Measurements from ENCODE around the gene TMC4.

Gene TMC4

GRCh38 chr19:54152878-54153524 is 20.0 kb downstream of the TMC4 start:
- Histone ChIP-seq H3K9me3 (ENCODE audit: control insufficient read depth, insufficient read depth, low read length) (no peaks in the 10 kb centered on the region), H3K27me3 (ENCODE audit: control insufficient read depth, insufficient read depth, low read length) (no peaks in the 10 kb centered on the region), H3K27ac (ENCODE audit: low read depth, low read length) (no peak overlapping the region), H3K9ac (ENCODE audit: low read depth, low read length) (no peak overlapping the region), H3K36me3 (ENCODE audit: control insufficient read depth, insufficient read depth, low read length) (peaks cover 90% of the 10 kb centered on the region), H3K4me3 (ENCODE audit: low read depth, low read length) (no peak overlapping the region), H3K4me1 (ENCODE audit: control insufficient read depth, insufficient read depth, low read length) (no peaks in the 10 kb centered on the region)

- H3K9ac ChIP-seq (ENCODE audit: low read depth, low read length), result no peak overlapping the region
- H3K36me3 ChIP-seq (ENCODE audit: control insufficient read depth, insufficient read depth, low read length), result peaks cover 94% of the 10 kb centered on the region
- H3K27ac ChIP-seq (ENCODE audit: low read depth, low read length), result no peak overlapping the region
- no peaks in the 10 kb centered on the region for H3K27me3 ChIP-seq (ENCODE audit: control insufficient read depth, insufficient read depth, low read length)
- no peak overlapping the region for H3K4me3 ChIP-seq (ENCODE audit: low read depth, low read length)
- no peaks in the 10 kb centered on the region for H3K9me3 ChIP-seq (ENCODE audit: control insufficient read depth, insufficient read depth, low read length)
- no peaks in the 10 kb centered on the region for H3K4me1 ChIP-seq (ENCODE audit: control insufficient read depth, insufficient read depth, low read length)
Observed at GRCh38 chr19:54152267-54152666, 20.7 kb downstream of the TMC4 start.

GRCh38 chr19:54151362-54152035 is 21.5 kb downstream of the TMC4 start:
- no peak overlapping the region for H3K9ac ChIP-seq (ENCODE audit: low read depth, low read length)
- no peak overlapping the region for H3K27ac ChIP-seq (ENCODE audit: low read depth, low read length)
- no peaks in the 10 kb centered on the region for H3K4me1 ChIP-seq (ENCODE audit: control insufficient read depth, insufficient read depth, low read length)
- H3K9me3 ChIP-seq (ENCODE audit: control insufficient read depth, insufficient read depth, low read length), result no peaks in the 10 kb centered on the region
- H3K27me3 ChIP-seq (ENCODE audit: control insufficient read depth, insufficient read depth, low read length), result no peaks in the 10 kb centered on the region
- H3K4me3 ChIP-seq (ENCODE audit: low read depth, low read length), result no peak overlapping the region
- peaks cover 95% of the 10 kb centered on the region for H3K36me3 ChIP-seq (ENCODE audit: control insufficient read depth, insufficient read depth, low read length)

- Histone ChIP-seq H3K36me3 (ENCODE audit: control insufficient read depth, insufficient read depth, low read length) (peaks cover 96% of the 10 kb centered on the region), H3K27ac (ENCODE audit: low read depth, low read length) (no peak overlapping the region), H3K4me1 (ENCODE audit: control insufficient read depth, insufficient read depth, low read length) (no peaks in the 10 kb centered on the region), H3K9ac (ENCODE audit: low read depth, low read length) (no peak overlapping the region), H3K4me3 (ENCODE audit: low read depth, low read length) (no peak overlapping the region), H3K27me3 (ENCODE audit: control insufficient read depth, insufficient read depth, low read length) (no peaks in the 10 kb centered on the region), H3K9me3 (ENCODE audit: control insufficient read depth, insufficient read depth, low read length) (no peaks in the 10 kb centered on the region)
Observed at GRCh38 chr19:54149021-54149812, 23.7 kb downstream of the TMC4 start.

GRCh38 chr19:54148158-54148557 is 24.8 kb downstream of the TMC4 start:
- no peaks in the 10 kb centered on the region for H3K9me3 ChIP-seq (ENCODE audit: control insufficient read depth, insufficient read depth, low read length)
- H3K27me3 ChIP-seq (ENCODE audit: control insufficient read depth, insufficient read depth, low read length), result no peaks in the 10 kb centered on the region
- no peak overlapping the region for H3K27ac ChIP-seq (ENCODE audit: low read depth, low read length)
- H3K4me1 ChIP-seq (ENCODE audit: control insufficient read depth, insufficient read depth, low read length), result no peaks in the 10 kb centered on the region
- H3K4me3 ChIP-seq (ENCODE audit: low read depth, low read length), result no peak overlapping the region
- peaks cover 96% of the 10 kb centered on the region for H3K36me3 ChIP-seq (ENCODE audit: control insufficient read depth, insufficient read depth, low read length)
- H3K9ac ChIP-seq (ENCODE audit: low read depth, low read length), result no peak overlapping the region

- H3K36me3 ChIP-seq (ENCODE audit: control insufficient read depth, insufficient read depth, low read length), result peaks cover 96% of the 10 kb centered on the region
- no peak overlapping the region for H3K4me3 ChIP-seq (ENCODE audit: low read depth, low read length)
- no peak overlapping the region for H3K9ac ChIP-seq (ENCODE audit: low read depth, low read length)
- H3K27me3 ChIP-seq (ENCODE audit: control insufficient read depth, insufficient read depth, low read length), result no peaks in the 10 kb centered on the region
- H3K4me1 ChIP-seq (ENCODE audit: control insufficient read depth, insufficient read depth, low read length), result no peaks in the 10 kb centered on the region
- H3K27ac ChIP-seq (ENCODE audit: low read depth, low read length), result no peak overlapping the region
- no peaks in the 10 kb centered on the region for H3K9me3 ChIP-seq (ENCODE audit: control insufficient read depth, insufficient read depth, low read length)
Observed at GRCh38 chr19:54147676-54148075, 25.3 kb downstream of the TMC4 start.

GRCh38 chr19:54145541-54146158 is 27.3 kb downstream of the TMC4 start:
- Histone ChIP-seq H3K4me1 (ENCODE audit: control insufficient read depth, insufficient read depth, low read length) (no peaks in the 10 kb centered on the region), H3K27ac (ENCODE audit: low read depth, low read length) (no peak overlapping the region), H3K27me3 (ENCODE audit: control insufficient read depth, insufficient read depth, low read length) (no peaks in the 10 kb centered on the region), H3K36me3 (ENCODE audit: control insufficient read depth, insufficient read depth, low read length) (peaks cover 97% of the 10 kb centered on the region), H3K4me3 (ENCODE audit: low read depth, low read length) (no peak overlapping the region), H3K9ac (ENCODE audit: low read depth, low read length) (no peak overlapping the region), H3K9me3 (ENCODE audit: control insufficient read depth, insufficient read depth, low read length) (no peaks in the 10 kb centered on the region)

GRCh38 chr19:54142166-54142780 is 30.7 kb downstream of the TMC4 start:
- Histone ChIP-seq H3K9ac (ENCODE audit: low read depth, low read length) (no peak overlapping the region), H3K36me3 (ENCODE audit: control insufficient read depth, insufficient read depth, low read length) (peaks cover 83% of the 10 kb centered on the region), H3K9me3 (ENCODE audit: control insufficient read depth, insufficient read depth, low read length) (no peaks in the 10 kb centered on the region), H3K4me1 (ENCODE audit: control insufficient read depth, insufficient read depth, low read length) (no peaks in the 10 kb centered on the region; the same call in 1 of the 2 replicates), H3K27ac (ENCODE audit: low read depth, low read length) (no peak overlapping the region), H3K27me3 (ENCODE audit: control insufficient read depth, insufficient read depth, low read length) (no peaks in the 10 kb centered on the region), H3K4me3 (ENCODE audit: low read depth, low read length) (no peak overlapping the region)

- Histone ChIP-seq H3K36me3 (ENCODE audit: control insufficient read depth, insufficient read depth, low read length) (peaks cover 73% of the 10 kb centered on the region), H3K27ac (ENCODE audit: low read depth, low read length) (no peak overlapping the region), H3K4me3 (ENCODE audit: low read depth, low read length) (no peak overlapping the region), H3K4me1 (ENCODE audit: control insufficient read depth, insufficient read depth, low read length) (peaks cover under 1% of the 10 kb centered on the region), H3K9ac (ENCODE audit: low read depth, low read length) (no peak overlapping the region), H3K27me3 (ENCODE audit: control insufficient read depth, insufficient read depth, low read length) (no peaks in the 10 kb centered on the region), H3K9me3 (ENCODE audit: control insufficient read depth, insufficient read depth, low read length) (no peaks in the 10 kb centered on the region)
Observed at GRCh38 chr19:54141356-54141755, 31.6 kb downstream of the TMC4 start.

GRCh38 chr19:54138489-54139256 is 34.3 kb downstream of the TMC4 start:
- Histone ChIP-seq H3K27ac (ENCODE audit: low read depth, low read length) (no peak overlapping the region), H3K9ac (ENCODE audit: low read depth, low read length) (no peak overlapping the region), H3K36me3 (ENCODE audit: control insufficient read depth, insufficient read depth, low read length) (peaks cover 47% of the 10 kb centered on the region)

More at GRCh38 chr19:54138489-54139256, 34.3 kb downstream of the TMC4 start:
- peak overlapping the region; percentile 69 for H3K4me3 ChIP-seq (ENCODE audit: low read depth, low read length)
- H3K9me3 ChIP-seq (ENCODE audit: control insufficient read depth, insufficient read depth, low read length), result no peaks in the 10 kb centered on the region
- H3K27me3 ChIP-seq (ENCODE audit: control insufficient read depth, insufficient read depth, low read length), result no peaks in the 10 kb centered on the region
- peaks cover 7% of the 10 kb centered on the region for H3K4me1 ChIP-seq (ENCODE audit: control insufficient read depth, insufficient read depth, low read length)
